ENCODE measurements around the gene NPHP4.

- TF ChIP-seq PATZ1 (CRISPR knock-in tag; IDR thresholded peaks at IDR 0.05; ENCODE audit: borderline replicate concordance): no peak
- no peak for TF ChIP-seq OSR1 (CRISPR knock-in tag; IDR thresholded peaks at IDR 0.05)
- no peak for TF ChIP-seq GLIS3 (CRISPR knock-in tag; IDR thresholded peaks at IDR 0.05)
- TF ChIP-seq CREB5 (CRISPR knock-in tag; IDR thresholded peaks at IDR 0.05; ENCODE audit: low read depth): no peak
- no peak for TF ChIP-seq TSHZ2 (CRISPR knock-in tag; IDR thresholded peaks at IDR 0.05)
- TF ChIP-seq ZFP30 (CRISPR knock-in tag; IDR thresholded peaks at IDR 0.05): no peak
- TF ChIP-seq ZNF8 (CRISPR knock-in tag; IDR thresholded peaks at IDR 0.05): no peak
- no peak for TF ChIP-seq RARB (CRISPR knock-in tag; IDR thresholded peaks at IDR 0.05)
- TF ChIP-seq ZFP3 (CRISPR knock-in tag; IDR thresholded peaks at IDR 0.05): no peak
- no peak for TF ChIP-seq ARNTL (CRISPR knock-in tag; IDR thresholded peaks at IDR 0.05; ENCODE audit: borderline replicate concordance, low read depth)
Measured at GRCh38 chr1:5855196-5855897, 136.9 kb downstream of the NPHP4 start.
